Sciatic nerve (tissue), 2 donors: Measurements from ENCODE around the gene FBN2. TPM values are rescaled to one million over a fixed set of nuclear protein-coding genes. Genes with fewer than 3 reads are reported as not detected.
A peak's percentile ranks its signal among the peaks of the same experiment; 100 is the strongest.
"Not testable (repeated sequence)": the region's sequence is repeated elsewhere in the genome, so short reads cannot be mapped to it uniquely, and the experiment has no call there.

Experiments used
- ATAC-seq: fragments of 200-7000 bp; cut with Tn5 transposase; one replicate; pipeline ENCODE4 v1.9.1; 2020; ENCODE audit warnings: mild to moderate bottlenecking, moderate library complexity
- DNase-seq: peaks from one replicate; pipeline ENCODE4 v3.0.0-alpha.2; 2020; ENCODE audit warnings: low spot score
- intact Hi-C: fragments of 100-400 bp; cut with DNase I; formaldehyde crosslinking; loops from one replicate; pipeline ENCODE4 v1.14.2; 2022
- total RNA-seq: library from RNA; stranded (reverse); fragmentation: NEBNext Ultra II Directional; extraction: Animal tissue kit (Norgen Biotek cat#: 25700); gene quantifications from one replicate; pipeline ENCODE4 v1.2.1, GENCODE V29; 2021
- donor health status: DM: no; HTN: no; CAD: no.
- donor health status: DM: no; HTN: no; CAD: no.

Gene FBN2
- total RNA-seq, 1 donor from 2014 or later: 6.5 TPM

DNA sequence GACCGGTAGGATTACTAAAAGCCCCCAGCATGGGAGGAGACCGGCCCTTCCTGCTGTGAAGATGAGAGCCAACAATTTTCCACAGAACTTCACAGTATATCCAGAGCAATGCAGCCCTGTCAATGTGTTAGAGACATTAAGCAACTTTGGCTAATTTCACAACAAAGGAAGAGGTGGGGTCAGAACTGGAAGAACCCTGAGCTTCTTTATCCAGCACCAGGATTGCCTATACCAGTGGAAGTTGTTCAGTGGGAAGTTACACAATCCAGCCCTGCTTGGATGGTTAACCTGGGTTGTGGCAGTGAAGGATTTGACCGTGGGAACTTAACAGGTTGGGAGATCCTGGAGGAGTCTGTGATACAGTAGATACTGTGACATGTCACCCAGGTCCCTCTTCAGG lies 197.0 kb downstream of the FBN2 start:
- ATAC-seq (peak; percentile 25), DNase-seq (no peak)
- intact Hi-C loops: no loop called here

DNA sequence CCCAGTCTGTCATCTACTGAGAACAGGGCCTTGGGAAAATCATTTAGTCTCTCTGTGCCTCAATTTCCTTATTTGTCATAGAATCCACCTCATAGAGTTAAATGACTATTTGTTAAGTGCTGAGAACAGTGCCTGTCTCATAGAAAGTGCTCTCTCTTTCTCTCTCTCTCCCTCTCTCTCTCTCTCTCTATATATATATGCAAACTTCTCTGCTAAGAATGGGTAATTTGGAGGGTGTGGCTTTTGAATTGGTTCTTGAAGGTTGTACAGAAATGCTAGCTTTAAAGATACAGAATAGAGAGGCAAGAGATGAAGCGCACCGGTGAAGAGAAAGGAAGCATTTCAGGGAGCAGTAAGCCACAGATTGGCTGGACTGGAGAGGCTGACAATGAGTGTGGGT lies 197.4 kb downstream of the FBN2 start:
- ATAC-seq: no peak
- no peak for DNase-seq
- intact Hi-C loops: no loop called here

DNA sequence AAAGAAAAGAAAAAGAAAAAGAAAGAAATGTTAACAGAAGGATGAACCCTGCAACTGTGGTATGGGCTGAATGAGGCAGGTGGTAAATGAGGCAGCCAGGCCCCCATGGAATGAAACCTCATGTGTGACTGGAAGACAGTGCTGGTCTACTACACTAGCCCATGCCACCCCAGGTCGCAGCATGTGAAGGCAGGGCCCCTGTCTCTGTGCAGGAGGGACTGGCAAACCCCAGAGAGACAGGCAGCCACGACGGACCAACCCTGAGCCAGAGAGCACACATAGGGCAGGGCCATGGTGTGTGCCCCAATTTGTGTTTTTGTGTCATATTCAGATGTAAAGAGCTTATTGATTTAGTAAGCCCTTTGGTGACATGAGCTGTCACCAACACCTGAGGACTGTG lies 198.5 kb downstream of the FBN2 start:
- DNase-seq: no peak
- ATAC-seq: peak; percentile 27
- intact Hi-C loops: no loop called here

DNA sequence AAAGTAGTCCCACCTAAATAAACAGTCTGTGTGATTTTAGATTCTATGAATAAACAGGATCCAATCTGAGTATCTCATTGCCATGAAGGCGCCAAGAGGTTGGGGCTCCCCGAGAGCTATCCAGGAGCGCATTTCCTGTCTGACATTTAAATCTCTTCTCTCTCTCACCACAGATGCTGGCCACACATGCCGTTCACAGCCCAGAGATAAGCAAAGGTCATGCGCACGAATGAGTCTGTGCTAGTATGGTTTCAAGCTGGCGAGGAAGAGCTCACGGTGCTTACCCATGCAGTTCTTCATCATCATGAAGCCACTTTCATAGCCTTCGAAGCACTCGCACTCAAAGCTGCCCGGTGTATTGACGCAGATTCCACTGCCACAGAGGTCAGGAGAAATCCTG lies 199.4 kb downstream of the FBN2 start:
- no peak for ATAC-seq

DNA sequence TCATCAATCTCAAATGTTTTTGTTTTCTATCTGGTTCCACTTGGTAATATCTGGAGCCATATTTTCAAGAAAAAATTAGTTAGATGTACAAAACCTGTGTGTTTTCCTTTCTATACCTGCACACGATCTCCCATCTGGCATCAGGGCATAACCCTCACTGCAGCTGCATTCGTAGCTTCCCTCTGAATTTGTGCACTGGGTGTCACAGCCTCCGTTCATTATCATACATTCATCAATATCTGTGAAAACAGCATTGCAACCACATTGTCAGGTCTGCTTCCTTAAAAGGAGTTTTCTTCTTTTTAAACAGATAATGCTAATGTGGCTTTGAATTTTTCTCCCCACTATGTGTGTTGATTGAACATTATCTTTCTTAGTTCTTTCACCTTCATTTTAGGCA lies 202.7 kb downstream of the FBN2 start:
- intact Hi-C loops: no loop called here
- no peak for ATAC-seq
- DNase-seq: no peak

More for the DNA sequence above, 199.4 kb downstream of the FBN2 start:
- no peak for DNase-seq
- intact Hi-C loops: no loop called here

DNA sequence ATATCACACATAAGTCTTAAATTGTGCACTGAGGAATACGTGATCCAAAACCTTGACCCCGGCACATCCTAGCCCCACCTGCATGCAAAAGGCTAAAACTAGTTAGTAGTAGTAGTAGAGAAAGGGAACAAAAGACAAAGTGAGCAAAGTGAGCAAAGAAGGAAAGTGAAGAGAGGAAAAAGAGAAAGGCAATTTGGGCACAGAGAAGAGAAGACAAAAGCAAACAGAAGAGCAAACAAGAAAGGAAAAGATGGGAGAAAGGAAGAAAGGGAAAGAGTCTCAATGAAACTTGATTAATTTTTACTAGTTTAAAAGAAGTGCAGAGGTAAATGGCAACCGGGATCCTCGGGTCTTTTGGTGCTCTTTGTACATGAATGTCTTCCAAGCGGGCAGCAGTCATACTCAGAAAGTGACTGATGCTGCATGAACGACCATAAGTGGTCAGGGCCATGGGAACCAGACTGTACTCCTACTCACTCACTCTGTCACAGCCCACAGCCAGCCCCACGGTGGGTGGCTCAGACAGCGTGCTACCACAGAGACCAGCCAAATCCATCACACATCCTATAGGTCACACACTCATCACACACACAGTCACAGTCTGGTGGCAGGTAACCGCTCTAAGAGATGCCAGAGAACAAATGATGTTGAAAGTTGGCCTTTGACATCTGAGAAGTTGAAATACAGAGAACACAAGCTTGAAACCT lies 203.9 kb downstream of the FBN2 start:
- intact Hi-C loops: no loop called here
- ATAC-seq: no peak
- DNase-seq: no peak

- intact Hi-C loops: no loop called here
- DNase-seq (no peak), ATAC-seq (no peak)
Measured at GRCh38 chr5:128331261-128331660, 206.8 kb downstream of the FBN2 start.

- ATAC-seq (no peak), DNase-seq (no peak)
- intact Hi-C loops: no loop called here
Measured at GRCh38 chr5:128329386-128329939, 208.6 kb downstream of the FBN2 start.

- intact Hi-C loops: no loop called here
- ATAC-seq: no peak
- DNase-seq: no peak
Measured at GRCh38 chr5:128328446-128328845, 209.6 kb downstream of the FBN2 start.

- intact Hi-C loops: no loop called here
- DNase-seq: no peak
- ATAC-seq: no peak
Measured at GRCh38 chr5:128328007-128328406, 210.0 kb downstream of the FBN2 start.

DNA sequence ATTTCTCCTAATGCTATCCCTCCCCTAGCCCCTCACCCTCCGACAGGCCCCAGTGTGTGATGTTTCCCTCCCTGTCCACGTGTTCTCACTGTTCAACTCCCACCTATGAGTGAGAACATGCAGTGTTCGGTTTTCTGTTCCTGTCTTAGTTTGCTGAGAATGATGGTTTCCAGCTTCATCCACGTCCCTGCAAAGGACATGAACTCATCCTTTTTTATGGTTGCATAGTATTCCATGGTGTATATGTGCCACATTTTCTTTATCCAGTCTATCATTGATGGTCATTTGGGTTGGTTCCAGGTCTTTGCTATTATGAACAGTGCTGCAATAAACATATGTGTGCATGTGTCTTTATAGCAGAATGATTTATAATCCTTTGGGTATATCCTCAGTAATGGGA lies 216.6 kb downstream of the FBN2 start:
- DNase-seq, ATAC-seq, intact Hi-C loops: not testable (repeated sequence)

DNA sequence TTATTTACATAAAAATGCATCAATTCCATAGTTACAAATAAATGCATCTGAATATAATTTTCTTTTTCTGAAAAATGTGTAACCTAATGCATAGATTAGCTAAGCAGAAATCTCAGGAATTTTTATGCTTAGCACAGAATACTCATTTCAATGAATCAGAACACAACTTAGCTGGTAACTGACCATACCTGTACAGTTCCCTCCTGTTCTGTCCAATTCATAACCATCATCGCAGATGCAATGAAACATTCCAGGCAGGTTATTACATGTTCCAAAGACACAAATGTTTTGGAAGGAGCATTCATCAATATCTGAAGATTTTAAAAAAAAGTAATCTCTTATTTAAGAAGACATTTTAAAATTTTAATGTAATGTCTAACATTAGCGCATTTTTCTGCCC lies 219.4 kb downstream of the FBN2 start:
- intact Hi-C loops: no loop called here
- DNase-seq (no peak), ATAC-seq (no peak)

GRCh38 chr5:128317481-128317880 lies 220.6 kb downstream of the FBN2 start:
- intact Hi-C loops: no loop called here
- ATAC-seq (no peak), DNase-seq (no peak)

- DNase-seq (no peak), ATAC-seq (no peak)
- intact Hi-C loops: no loop called here
Measured at GRCh38 chr5:128315671-128316070, 222.4 kb downstream of the FBN2 start.

- ATAC-seq: no peak
- DNase-seq: no peak
- intact Hi-C loops: no loop called here
Measured at GRCh38 chr5:128305341-128305740, 232.7 kb downstream of the FBN2 start.

- intact Hi-C loops: no loop called here
- no peak for ATAC-seq
Measured at GRCh38 chr5:128304791-128305190, 233.3 kb downstream of the FBN2 start.

GRCh38 chr5:128304088-128304487 lies 234.0 kb downstream of the FBN2 start:
- DNase-seq (no peak), ATAC-seq (no peak)
- intact Hi-C loops: no loop called here

More at GRCh38 chr5:128304791-128305190, 233.3 kb downstream of the FBN2 start:
- DNase-seq: no peak

GRCh38 chr5:128303593-128303992 lies 234.5 kb downstream of the FBN2 start:
- ATAC-seq: no peak
- no peak for DNase-seq
- intact Hi-C loops: no loop called here

- DNase-seq (no peak), ATAC-seq (no peak)
- intact Hi-C loops: no loop called here
Measured at GRCh38 chr5:128300181-128300580, 237.9 kb downstream of the FBN2 start.

GRCh38 chr5:128290152-128290858 lies 247.7 kb downstream of the FBN2 start:
- intact Hi-C loops: no loop called here
- ATAC-seq (no peak), DNase-seq (no peak)
